Ammon's horn (tissue), 1 donor: ENCODE data around the gene MXI1.

Source experiments
- DNase-seq: peaks from one replicate; pipeline ENCODE4 v3.0.0-alpha.2; 2016; ENCODE audit warnings: low spot score

MXI1 gene

GRCh38 chr10:110207011-110207804, at the start of gene MXI1:
Gene MXI1 (plus strand): TSS chr10:110207605. CDS start chr10:110207809, 204 bp downstream.
- DNase-seq, result peak; percentile 92

- no peak for DNase-seq
Observed at GRCh38 chr10:110158051-110159005, 49.1 kb upstream of the MXI1 start.

- no peak for DNase-seq
Observed at GRCh38 chr10:110160081-110160480, 47.3 kb upstream of the MXI1 start.

GRCh38 chr10:110160522-110160921, 46.9 kb upstream of the MXI1 start:
- no peak for DNase-seq

GRCh38 chr10:110162741-110163145, 44.7 kb upstream of the MXI1 start:
- DNase-seq, result no peak

GRCh38 chr10:110163192-110163773, 44.1 kb upstream of the MXI1 start:
- no peak for DNase-seq

GRCh38 chr10:110163841-110164240, 43.6 kb upstream of the MXI1 start:
- no peak for DNase-seq

- no peak for DNase-seq
Observed at GRCh38 chr10:110165239-110165638, 42.2 kb upstream of the MXI1 start.

- no peak for DNase-seq
Observed at GRCh38 chr10:110167149-110167548, 40.3 kb upstream of the MXI1 start.

GRCh38 chr10:110168601-110169481, 38.6 kb upstream of the MXI1 start:
- DNase-seq, result no peak

- DNase-seq, result no peak
Observed at GRCh38 chr10:110169586-110169985, 37.8 kb upstream of the MXI1 start.

GRCh38 chr10:110170142-110170971, 37.0 kb upstream of the MXI1 start:
- no peak for DNase-seq

- DNase-seq, result no peak
Observed at GRCh38 chr10:110171032-110171431, 36.4 kb upstream of the MXI1 start.

GRCh38 chr10:110172155-110172554, 35.2 kb upstream of the MXI1 start:
- no peak for DNase-seq

GRCh38 chr10:110174201-110174600, 33.2 kb upstream of the MXI1 start:
- no peak for DNase-seq

GRCh38 chr10:110174816-110175215, 32.6 kb upstream of the MXI1 start:
- DNase-seq, result no peak

- no peak for DNase-seq
Observed at GRCh38 chr10:110175406-110175805, 32.0 kb upstream of the MXI1 start.

- no peak for DNase-seq
Observed at GRCh38 chr10:110176141-110177030, 31.0 kb upstream of the MXI1 start.

GRCh38 chr10:110179220-110179619, 28.2 kb upstream of the MXI1 start:
- DNase-seq, result no peak

GRCh38 chr10:110181451-110181850, 26.0 kb upstream of the MXI1 start:
- DNase-seq, result no peak
